ENCODE measurements around the gene ZNF791.
"Not testable (repeated sequence)": the region's sequence is repeated elsewhere in the genome, so short reads cannot be mapped to it uniquely, and the experiment has no call there.

ZNF791 gene

GRCh38 chr19:12597594-12597993 lies 13.1 kb upstream of the ZNF791 start:
- no peaks in the 10 kb centered on the region for H3K9me3 ChIP-seq
- no peaks in the 10 kb centered on the region for H3K4me1 ChIP-seq
- no peak overlapping the region for H3K4me3 ChIP-seq
- H3K27ac ChIP-seq = no peak overlapping the region
- DNase-seq = no peak
- TF ChIP-seq, protein P1, sequence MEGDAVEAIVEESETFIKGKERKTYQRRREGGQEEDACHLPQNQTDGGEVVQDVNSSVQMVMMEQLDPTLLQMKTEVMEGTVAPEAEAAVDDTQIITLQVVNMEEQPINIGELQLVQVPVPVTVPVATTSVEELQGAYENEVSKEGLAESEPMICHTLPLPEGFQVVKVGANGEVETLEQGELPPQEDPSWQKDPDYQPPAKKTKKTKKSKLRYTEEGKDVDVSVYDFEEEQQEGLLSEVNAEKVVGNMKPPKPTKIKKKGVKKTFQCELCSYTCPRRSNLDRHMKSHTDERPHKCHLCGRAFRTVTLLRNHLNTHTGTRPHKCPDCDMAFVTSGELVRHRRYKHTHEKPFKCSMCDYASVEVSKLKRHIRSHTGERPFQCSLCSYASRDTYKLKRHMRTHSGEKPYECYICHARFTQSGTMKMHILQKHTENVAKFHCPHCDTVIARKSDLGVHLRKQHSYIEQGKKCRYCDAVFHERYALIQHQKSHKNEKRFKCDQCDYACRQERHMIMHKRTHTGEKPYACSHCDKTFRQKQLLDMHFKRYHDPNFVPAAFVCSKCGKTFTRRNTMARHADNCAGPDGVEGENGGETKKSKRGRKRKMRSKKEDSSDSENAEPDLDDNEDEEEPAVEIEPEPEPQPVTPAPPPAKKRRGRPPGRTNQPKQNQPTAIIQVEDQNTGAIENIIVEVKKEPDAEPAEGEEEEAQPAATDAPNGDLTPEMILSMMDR (IDR thresholded peaks at IDR 0.05) = no peak
- intact Hi-C loops (cut with DNase I; ENCODE audit: low total_unique reads) = no loop called here
- H3K27me3 ChIP-seq = no peaks in the 10 kb centered on the region
- peaks cover 4 to 38% (median 25%) of the 10 kb centered on the region in 3 donors for H3K36me3 ChIP-seq

DNA sequence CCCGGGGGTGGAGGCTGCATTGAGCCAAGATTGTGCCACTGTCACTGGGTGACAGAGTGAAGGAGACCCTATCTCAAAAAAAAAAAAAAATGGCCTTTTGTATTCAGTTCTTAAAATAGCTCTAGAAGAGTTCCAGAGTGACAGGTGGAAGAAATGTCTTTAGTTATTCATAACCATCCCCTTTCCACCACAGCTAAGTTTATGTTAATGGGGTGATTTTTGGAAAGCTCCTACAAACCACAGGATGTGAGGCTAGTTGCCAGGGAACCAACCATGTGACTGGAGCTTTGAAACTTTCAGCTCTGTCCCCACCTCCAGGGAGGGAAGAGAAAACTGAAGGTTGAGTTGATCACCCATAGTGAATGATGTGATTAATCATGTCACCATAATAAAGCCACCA lies 7.0 kb upstream of the ZNF791 start:
- Histone ChIP-seq H3K27me3 (no peaks in the 10 kb centered on the region), H3K27ac (no peak overlapping the region), H3K4me3 (no peak overlapping the region), H3K9me3 (no peaks in the 10 kb centered on the region), H3K4me1 (peaks cover 0 to under 1% (median 0%) of the 10 kb centered on the region in 4 donors), H3K36me3 (peaks cover 10 to 61% (median 31%) of the 10 kb centered on the region in 3 donors)
- DNase-seq = peak in 1 of 2 donors; percentile 2
- TF ChIP-seq, protein P1 (IDR thresholded peaks at IDR 0.05) = no peak
- intact Hi-C loops (cut with DNase I; ENCODE audit: low total_unique reads) = no loop called here

GRCh38 chr19:12606796-12607195 lies 3.9 kb upstream of the ZNF791 start:
- H3K36me3 ChIP-seq = peaks cover 10 to 51% (median 27%) of the 10 kb centered on the region in 3 donors
- H3K4me3 ChIP-seq = no peak overlapping the region
- DNase-seq = peak in 1 of 2 donors; percentile 7
- no peak overlapping the region for H3K27ac ChIP-seq
- intact Hi-C loops (cut with DNase I; ENCODE audit: low total_unique reads) = no loop called here
- H3K4me1 ChIP-seq = peaks cover 0 to 15% (median 9%) of the 10 kb centered on the region in 4 donors
- H3K9me3 ChIP-seq = no peaks in the 10 kb centered on the region
- TF ChIP-seq, protein P1 (IDR thresholded peaks at IDR 0.05) = no peak
- H3K27me3 ChIP-seq = no peaks in the 10 kb centered on the region

DNA sequence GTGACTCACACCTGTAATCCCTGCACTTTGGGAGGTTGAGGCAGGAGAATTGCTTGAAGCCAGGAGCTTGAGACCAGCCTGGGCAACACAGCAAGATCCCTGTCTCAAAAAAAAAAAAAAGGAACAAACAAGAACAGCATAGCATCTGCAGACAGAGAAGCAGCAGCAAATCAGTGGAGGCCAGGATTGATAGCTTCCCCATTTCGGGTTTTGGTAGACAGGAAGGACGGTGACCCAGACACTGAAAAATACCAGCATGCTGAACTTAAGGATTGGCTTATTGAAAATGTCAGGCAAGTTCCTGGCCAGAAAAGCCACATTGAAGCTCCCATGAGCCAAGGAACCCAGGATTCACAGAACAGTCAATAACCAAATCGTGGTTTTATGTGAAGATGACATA lies 3.1 kb upstream of the ZNF791 start:
- TF ChIP-seq, protein P1 (IDR thresholded peaks at IDR 0.05) = no peak
- intact Hi-C loops (cut with DNase I; ENCODE audit: low total_unique reads) = no loop called here

DNA sequence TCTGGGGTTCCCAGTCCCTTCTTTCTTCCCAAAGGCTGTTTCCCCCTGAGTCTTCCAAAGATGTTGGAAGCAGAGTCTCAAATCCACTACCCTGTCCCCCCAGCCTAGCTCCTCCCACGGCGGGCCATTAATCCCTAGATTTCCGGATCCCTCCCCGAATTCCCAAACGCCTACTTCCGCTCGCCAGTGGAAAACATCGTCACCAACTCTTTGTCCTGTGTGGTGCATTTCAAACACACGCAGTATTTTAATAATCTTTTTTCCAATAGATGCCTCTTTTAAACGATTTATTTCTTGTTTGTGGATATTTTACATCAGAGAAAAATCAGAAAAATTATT lies 610 bp downstream of the ZNF791 start:
- no peaks in the 10 kb centered on the region for H3K27me3 ChIP-seq
- peaks cover 10 to 40% (median 29%) of the 10 kb centered on the region in 3 donors for H3K36me3 ChIP-seq
- H3K9me3 ChIP-seq = no peaks in the 10 kb centered on the region
- H3K4me3 ChIP-seq = peak overlapping the region; percentile 99 to 100
- H3K4me1 ChIP-seq = peaks cover 0 to 59% (median 30%) of the 10 kb centered on the region in 4 donors
- H3K27ac ChIP-seq = peak overlapping the region; percentile 100
- DNase-seq = peak; percentile 77 to 92
- TF ChIP-seq, protein P1 (IDR thresholded peaks at IDR 0.05) = no peak
- intact Hi-C loops (cut with DNase I; ENCODE audit: low total_unique reads) = loop anchor here (2.0 kb wide), 1 partner anchor 61 kb away; the partner anchor contains the start of gene ZNF564

More for the DNA sequence above, 3.1 kb upstream of the ZNF791 start:
- peaks cover 10 to 48% (median 22%) of the 10 kb centered on the region in 3 donors for H3K36me3 ChIP-seq
- H3K9me3 ChIP-seq = no peaks in the 10 kb centered on the region
- peaks cover 0 to 24% (median 11%) of the 10 kb centered on the region in 4 donors for H3K4me1 ChIP-seq
- H3K4me3 ChIP-seq = no peak overlapping the region
- peak in 1 of 2 donors; percentile 9 for DNase-seq
- no peaks in the 10 kb centered on the region for H3K27me3 ChIP-seq
- no peak overlapping the region for H3K27ac ChIP-seq

- H3K27me3 ChIP-seq = no peaks in the 10 kb centered on the region
- H3K9me3 ChIP-seq = no peaks in the 10 kb centered on the region
- H3K4me3 ChIP-seq = no peak overlapping the region
- H3K36me3 ChIP-seq = peaks cover 0 to 36% (median 26%) of the 10 kb centered on the region in 3 donors
- TF ChIP-seq, protein P1 (IDR thresholded peaks at IDR 0.05) = no peak
- H3K4me1 ChIP-seq = peaks cover 0 to 73% (median 35%) of the 10 kb centered on the region in 4 donors
- no peak overlapping the region for H3K27ac ChIP-seq
- intact Hi-C loops (cut with DNase I; ENCODE audit: low total_unique reads) = no loop called here
- DNase-seq = no peak
These were observed 6.9 kb downstream of the ZNF791 start for GRCh38 chr19:12617646-12618045.

DNA sequence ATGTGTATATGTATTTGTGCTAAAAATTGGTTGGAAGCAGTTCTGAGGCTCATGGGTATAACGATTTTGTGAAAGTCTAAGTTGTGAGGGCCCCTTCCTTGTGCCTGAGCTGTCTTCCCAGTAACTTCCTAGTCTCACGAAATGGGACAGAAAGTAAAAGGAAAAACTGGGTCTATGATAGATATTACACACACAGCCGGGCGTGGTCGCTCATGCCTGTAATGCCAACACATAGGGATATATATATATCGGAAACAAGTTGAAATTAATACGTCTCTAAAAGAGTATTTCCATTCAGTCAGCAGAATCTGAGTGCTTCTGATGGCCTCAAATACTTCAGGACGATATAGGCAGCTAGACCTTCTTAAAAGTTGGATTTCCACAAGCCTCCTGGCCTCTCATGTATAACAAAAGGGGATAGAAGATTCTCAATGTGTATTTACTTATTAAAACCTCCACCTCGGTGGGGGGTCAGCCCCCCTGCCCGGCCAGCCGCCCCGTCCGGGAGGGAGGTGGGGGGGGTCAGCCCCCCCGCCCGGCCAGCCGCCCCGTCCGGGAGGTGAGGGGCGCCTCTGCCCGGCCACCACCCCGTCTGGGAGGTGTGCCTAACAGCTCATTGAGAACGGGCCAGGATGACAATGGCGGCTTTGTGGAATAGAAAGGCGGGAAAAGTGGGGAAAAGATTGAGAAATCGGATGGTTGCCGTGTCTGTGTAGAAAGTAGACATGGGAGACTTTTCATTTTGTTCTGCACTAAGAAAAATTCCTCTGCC lies 10.7 kb downstream of the ZNF791 start:
- DNase-seq; H3K27ac ChIP-seq; H3K27me3 ChIP-seq; intact Hi-C loops (cut with DNase I; ENCODE audit: low total_unique reads); H3K9me3 ChIP-seq; H3K4me3 ChIP-seq: not testable (repeated sequence)
- peaks cover 0 to 48% (median 18%) of the 10 kb centered on the region in 4 donors for H3K4me1 ChIP-seq
- peaks cover 31 to 41% (median 34%) of the 10 kb centered on the region in 3 donors for H3K36me3 ChIP-seq

Data from tibial artery (tissue), 4 donors.